ENCODE data around the gene TSPAN31.

Gene TSPAN31

GRCh38 chr12:57735198-57735855 is 9.5 kb upstream of the TSPAN31 start:
- no peak for DNase-seq (ENCODE audit: low read depth in 4 of 4, low spot score in 1 of 4)

DNA sequence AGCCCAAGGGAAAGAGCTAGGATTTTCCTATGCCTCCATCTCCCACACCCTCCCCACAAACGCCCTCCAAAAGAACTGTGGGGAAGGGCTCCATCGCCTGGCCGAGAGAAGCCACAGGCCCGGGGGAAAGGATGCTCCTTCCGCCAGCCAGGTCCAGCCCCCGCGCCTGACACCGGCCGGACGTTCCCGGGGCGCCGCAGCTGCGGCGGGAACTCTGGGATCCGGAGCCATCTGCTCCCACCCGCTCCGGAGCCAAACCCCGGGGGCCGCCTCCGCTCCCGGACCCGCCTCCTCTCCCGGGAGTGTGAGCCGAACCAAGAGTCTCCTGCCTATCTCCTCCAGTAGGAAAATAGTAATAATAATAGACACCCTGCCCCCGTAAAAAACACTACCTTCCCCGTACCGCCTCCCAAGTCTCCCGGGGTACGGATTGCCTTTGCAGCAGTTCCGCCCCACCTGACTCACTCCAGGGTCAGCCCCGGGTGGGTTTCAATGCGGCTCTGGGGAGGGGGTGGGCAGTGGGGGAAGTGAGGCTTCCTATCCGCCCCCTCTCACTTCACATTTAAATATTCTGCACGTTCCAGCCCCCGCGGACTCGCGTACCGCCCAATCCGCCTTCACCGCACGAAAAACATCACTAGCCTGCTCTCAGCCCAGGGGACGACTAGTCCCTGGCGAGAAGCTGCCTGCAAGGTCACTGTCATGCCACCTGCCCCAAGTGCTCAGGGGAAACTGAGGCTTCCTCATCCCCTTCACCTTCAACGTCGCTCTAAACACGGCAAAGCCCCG is 8.7 kb upstream of the TSPAN31 start:
- DNase-seq (ENCODE audit: low read depth in 4 of 4, low spot score in 1 of 4), result no peak

DNA sequence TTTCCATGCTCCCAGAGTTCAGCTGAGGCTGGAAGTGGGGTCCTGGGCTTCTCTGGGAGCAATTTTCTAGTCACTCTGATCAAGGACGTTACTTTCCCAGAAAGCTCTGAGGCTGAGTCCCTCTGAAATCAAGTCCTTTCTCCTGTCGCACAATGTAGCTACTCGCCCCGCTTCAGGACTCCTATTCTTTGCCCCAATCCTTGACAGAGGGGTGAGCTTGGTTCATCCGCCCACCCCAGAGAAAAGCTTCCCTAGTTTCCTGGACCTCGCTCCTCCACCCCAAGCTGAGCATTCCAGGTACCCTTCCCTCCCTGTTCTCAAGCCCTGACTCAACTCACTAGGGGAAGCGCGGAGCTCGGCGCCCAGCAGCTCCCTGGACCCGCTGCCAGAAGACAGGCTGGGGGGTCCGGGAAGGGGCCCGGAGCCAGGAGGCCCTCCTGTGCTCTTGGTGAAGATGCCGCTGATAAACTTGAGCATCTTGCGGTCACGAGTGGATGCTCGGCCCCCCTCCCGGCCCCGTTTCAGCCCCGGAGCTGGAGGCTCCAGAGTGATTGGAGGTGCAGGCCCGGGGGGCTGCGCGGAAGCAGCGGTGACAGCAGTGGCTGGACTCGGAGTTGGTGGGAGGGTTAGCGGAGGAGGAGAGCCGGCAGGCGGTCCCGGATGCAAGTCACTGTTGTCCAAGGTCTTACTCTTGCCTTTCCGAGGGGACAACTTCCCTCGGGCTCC is 7.9 kb upstream of the TSPAN31 start:
- DNase-seq (ENCODE audit: low read depth in 4 of 4, low spot score in 1 of 4), result no peak

GRCh38 chr12:57737467-57738460 is 7.1 kb upstream of the TSPAN31 start:
- no peak for DNase-seq (ENCODE audit: low read depth in 4 of 4, low spot score in 1 of 4)

- DNase-seq (ENCODE audit: low read depth in 4 of 4, low spot score in 1 of 4), result no peak
These were observed 6.1 kb upstream of the TSPAN31 start, which contains the start of gene AGAP2 for GRCh38 chr12:57738661-57739237. Gene AGAP2, minus strand, starts transcription at chr12:57738742. Its CDS starts 496 bp downstream, at chr12:57738246.

- no peak for DNase-seq (ENCODE audit: low read depth in 4 of 4, low spot score in 1 of 4)
These were observed 5.5 kb upstream of the TSPAN31 start for GRCh38 chr12:57739387-57739786.

DNA sequence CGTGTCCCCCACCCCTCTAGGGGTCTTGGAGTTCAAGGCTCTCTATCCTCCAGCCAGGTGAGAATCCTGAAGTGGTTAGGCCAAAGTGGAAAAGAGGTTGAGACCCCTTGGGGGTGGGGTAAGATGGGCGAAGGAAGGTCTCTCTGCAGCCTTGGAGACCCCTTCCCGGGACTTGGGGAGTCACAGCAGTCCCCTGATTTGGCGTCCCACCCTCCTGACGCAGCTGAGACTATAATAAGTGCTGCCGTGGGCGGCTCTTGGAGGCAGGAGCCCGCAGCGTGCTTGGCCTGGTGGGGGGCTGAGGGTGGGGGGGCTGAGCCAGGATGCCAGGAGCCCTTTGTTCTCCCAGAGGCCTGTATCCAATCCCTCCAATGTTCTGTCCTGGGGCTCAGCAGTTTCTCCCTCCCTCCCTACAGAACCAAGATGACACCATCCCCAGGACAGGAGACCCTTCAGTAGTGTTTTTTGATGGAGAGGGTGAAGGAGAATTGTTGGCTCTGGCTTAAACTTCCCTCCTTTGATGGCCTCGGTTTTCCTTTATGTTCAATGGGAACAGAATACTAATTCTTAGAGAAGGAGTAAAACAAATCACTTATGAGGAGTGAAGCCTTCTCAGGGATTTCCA is 4.8 kb upstream of the TSPAN31 start:
- no peak for DNase-seq (ENCODE audit: low read depth in 4 of 4, low spot score in 1 of 4)

- DNase-seq (ENCODE audit: low read depth in 4 of 4, low spot score in 1 of 4), result peak; percentile 31 to 63 (median 40)
These were observed 4.0 kb upstream of the TSPAN31 start for GRCh38 chr12:57740656-57741412.

DNA sequence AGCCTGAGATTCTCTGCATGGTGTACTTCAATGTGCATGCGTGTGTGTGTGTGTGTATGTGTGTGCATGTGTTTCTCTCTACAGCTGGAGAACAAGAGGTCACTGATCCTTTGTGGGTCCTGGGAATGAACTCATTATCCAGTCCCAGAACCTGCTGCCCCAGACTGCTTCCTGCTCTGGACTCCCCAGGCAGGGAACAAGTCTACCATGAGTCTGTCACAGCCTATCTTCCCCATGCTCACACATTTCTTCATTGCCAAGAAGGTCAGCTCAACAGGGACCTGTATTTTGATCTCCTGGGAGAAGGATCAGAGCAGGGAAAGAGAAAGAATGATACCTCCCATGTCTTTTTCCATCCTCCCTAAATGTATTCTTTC is 3.4 kb upstream of the TSPAN31 start:
- no peak for DNase-seq (ENCODE audit: low read depth in 4 of 4, low spot score in 1 of 4)

GRCh38 chr12:57741844-57742738 is 2.7 kb upstream of the TSPAN31 start:
- peak; percentile 49 to 78 (median 58) for DNase-seq (ENCODE audit: low read depth in 4 of 4, low spot score in 1 of 4)

GRCh38 chr12:57743769-57744168 is 1.1 kb upstream of the TSPAN31 start:
- no peak for DNase-seq (ENCODE audit: low read depth in 4 of 4, low spot score in 1 of 4)

GRCh38 chr12:57744194-57744776 is 554 bp upstream of the TSPAN31 start:
- peak; percentile 43 to 67 (median 66) for DNase-seq (ENCODE audit: low read depth in 4 of 4, low spot score in 1 of 4)

- no peak for DNase-seq (ENCODE audit: low read depth in 4 of 4, low spot score in 1 of 4)
These were observed 644 bp downstream of the TSPAN31 start for GRCh38 chr12:57745485-57745881.

GRCh38 chr12:57746025-57746424 is 1.2 kb downstream of the TSPAN31 start:
- no peak for DNase-seq (ENCODE audit: low read depth in 4 of 4, low spot score in 1 of 4)

DNA sequence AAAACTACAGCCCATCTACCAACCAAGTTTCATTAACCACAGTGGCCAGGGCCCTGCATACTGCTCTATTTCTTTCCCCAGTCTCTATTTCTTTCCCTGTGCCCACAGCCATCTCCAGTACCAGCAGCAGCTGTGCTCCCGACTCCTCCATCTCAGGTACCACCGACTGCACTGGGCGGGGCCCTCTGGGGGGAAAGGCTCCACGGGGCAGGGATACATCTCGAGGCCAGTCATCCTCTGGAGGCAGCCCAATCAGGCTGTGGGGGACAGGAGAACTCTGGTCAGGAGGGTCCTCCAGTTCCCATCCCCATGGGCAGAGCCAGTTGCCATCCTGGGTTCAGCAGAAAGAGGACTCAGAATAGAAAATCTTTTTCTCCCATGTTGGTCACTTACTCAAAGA is 4.2 kb downstream of the TSPAN31 start:
- DNase-seq (ENCODE audit: low read depth in 4 of 4, low spot score in 1 of 4), result no peak

GRCh38 chr12:57750561-57751431 is 6.0 kb downstream of the TSPAN31 start:
- DNase-seq (ENCODE audit: low read depth in 4 of 4, low spot score in 1 of 4), result no peak

DNA sequence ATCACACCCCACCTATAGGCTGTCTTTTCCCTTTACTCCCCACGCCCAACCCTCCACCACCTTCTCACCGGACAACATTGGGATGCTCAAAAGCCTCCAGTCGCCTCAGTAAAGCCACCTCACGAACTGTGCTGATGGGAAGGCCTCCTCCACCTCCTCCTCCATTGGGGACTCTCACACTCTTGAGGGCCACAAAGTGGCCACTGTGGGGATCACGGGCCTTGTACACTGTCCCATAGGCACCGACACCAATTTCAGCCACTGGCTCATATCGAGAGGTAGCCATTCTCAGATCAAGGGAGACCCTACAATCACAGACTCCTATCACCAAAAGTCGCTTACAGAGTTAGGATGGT is 6.6 kb downstream of the TSPAN31 start:
- DNase-seq (ENCODE audit: low read depth in 4 of 4, low spot score in 1 of 4), result no peak

Data from stimulated activated CD4-positive, alpha-beta T cell treated with anti-CD3 and anti-CD28 coated beads, Interleukin-1b, Interleukin-23, amount 100 ng/mL, for 24 hours (primary cell).